HG02623 (cell line): ENCODE measurements around the gene ZNF865.
"Not testable (repeated sequence)": the region's sequence is repeated elsewhere in the genome, so short reads cannot be mapped to it uniquely, and the experiment has no call there.

Experiments
- ATAC-seq: cut with Tn5 transposase; IDR thresholded peaks from one replicate; pipeline ENCODE4 v1.9.1; 2021; ENCODE audit warnings: moderate library complexity; ENCODE audit not compliant: unreplicated experiment

Gene ZNF865

DNA sequence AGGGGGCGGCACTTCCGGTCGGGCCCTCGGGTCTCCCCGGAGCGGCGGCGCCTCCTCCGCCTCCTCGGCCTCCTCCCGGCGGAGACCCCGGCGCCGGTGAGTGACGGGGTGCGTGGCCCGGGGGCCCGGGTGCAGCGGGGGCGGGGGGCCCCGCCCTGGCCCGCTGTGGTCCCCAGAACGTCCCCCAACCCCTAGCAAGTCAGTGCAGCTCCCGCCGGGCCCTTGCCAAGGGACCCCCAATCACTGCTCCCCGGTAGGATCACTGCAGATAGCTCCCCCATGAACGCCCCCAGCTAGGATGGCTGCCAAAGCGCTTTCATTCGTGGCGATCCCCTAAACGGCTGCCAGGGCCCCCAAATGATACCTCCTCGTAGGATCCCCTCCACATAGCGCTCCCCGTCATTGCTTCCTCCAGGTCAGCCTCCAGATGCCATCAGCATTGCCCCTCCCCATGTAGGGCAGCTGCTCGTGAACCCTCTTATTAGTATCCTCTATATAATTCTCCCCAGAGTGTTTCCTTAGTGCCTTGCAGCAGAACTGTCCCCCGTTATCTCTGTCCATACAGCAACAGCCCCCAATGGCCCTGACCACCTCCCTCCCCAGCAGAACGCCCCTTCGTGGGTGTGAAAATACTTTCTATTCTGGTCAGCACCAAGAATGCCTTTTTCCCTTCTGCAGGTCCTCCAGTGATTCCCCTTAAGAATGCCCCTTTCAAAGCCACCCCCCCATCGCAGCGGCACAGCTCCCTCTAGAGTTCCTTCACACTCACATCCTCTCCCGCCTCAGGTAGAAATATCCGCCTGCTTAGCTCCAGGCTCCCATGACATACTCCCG is at the start of gene ZNF865:
ZNF865 (plus strand) TSS at position 11 of the 834 bp plus-strand sequence. CDS start 7,972 bp downstream, outside the sequence.
- no peak for ATAC-seq

- ATAC-seq = no peak
These were observed 45.8 kb upstream of the ZNF865 start for GRCh38 chr19:55559684-55560083.

GRCh38 chr19:55563261-55563690 is 42.2 kb upstream of the ZNF865 start:
- no peak for ATAC-seq

DNA sequence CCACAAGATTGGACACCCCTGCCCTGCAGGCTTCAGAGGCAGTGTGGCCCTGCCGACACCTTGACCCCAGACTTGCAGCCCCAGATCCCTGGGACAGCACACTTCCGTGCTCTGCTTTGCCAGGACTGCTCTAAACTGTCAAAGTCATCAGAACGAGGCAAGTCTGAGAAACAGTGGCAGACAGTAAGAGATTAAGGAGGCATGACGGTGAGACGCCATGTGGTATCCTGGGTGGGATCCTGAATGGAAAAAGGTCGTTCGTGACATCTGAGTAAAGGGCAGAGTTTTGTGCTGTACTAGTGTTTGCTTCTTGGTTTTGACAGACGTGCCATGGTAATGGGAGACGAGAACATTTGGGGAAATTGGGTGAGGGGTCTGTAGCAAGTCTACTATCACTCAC is 38.6 kb upstream of the ZNF865 start:
- ATAC-seq = no peak

GRCh38 chr19:55567708-55568328 is 37.6 kb upstream of the ZNF865 start:
- no peak for ATAC-seq

GRCh38 chr19:55569477-55569876 is 36.0 kb upstream of the ZNF865 start:
- ATAC-seq = not testable (repeated sequence)

- ATAC-seq = not testable (repeated sequence)
These were observed 31.5 kb upstream of the ZNF865 start for GRCh38 chr19:55573929-55574328.

DNA sequence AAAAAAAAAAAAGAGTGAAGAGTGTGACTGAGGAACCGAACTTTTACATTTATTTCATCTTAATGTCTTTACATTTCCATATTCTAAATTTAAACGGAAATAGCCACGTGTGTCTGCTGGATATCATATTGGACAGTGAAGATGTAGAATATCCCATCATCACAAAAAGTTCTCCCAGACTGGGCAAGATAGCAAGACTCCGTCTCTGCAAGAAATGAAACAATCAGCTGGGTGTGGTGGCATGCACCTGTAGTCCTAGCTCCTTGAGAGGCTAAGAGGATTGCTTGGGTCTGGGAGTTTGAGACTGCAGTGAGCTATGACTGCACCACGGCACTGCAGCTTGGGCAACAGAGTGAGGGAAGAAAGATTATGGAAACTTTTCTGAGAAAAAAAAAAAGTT is 28.7 kb upstream of the ZNF865 start:
- no peak for ATAC-seq

- no peak for ATAC-seq
These were observed 27.3 kb upstream of the ZNF865 start for GRCh38 chr19:55578031-55578760.

GRCh38 chr19:55578761-55579747 is 26.4 kb upstream of the ZNF865 start:
- no peak for ATAC-seq

DNA sequence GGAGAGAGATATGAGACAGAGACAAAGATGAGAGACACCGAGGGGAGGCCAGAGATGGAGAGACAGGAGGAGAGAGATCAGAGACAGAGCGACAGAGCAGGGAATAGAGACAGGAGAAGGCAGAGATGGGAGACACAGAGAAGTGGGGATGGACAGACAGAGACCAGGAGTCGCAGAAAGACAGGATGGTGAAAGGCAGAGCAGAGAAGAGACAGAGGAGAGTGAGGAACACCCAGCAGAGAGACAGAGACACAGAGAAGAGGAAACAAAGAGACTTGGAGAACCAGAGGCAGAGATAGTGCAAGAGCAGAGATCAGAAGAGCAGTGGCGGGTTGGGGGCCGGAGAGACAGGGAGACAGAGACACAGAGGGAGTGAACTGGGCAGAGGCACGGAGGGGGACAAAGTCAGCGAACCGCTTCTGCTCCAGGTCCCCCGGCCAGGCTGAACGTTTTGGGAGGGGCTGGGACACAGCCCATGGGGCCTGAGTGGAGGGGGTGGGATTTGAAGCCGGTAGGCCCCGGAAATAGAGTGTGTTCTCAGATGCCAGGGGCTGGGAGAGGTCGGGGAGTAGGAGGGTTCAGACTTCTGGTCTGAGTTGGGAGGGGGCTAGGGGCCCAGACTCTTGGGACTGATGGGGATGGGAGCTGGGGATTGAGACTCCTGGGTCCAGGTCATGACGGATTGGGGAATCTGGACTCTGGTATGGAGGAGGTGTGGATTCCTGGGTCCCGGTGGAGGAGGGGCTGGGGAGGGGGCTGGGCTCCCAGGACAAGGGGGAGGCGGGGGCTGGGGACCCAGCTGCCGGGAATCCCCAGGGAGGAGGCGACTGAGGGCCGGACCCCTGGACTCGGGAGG is 25.5 kb upstream of the ZNF865 start:
- ATAC-seq = no peak

- no peak for ATAC-seq
These were observed 24.8 kb upstream of the ZNF865 start, which contains the start of gene ZNF579 for GRCh38 chr19:55580628-55581144. Gene ZNF579, minus strand, starts transcription at chr19:55580848. Its CDS starts 1,209 bp downstream, at chr19:55579639.

GRCh38 chr19:55581145-55581822 is 24.2 kb upstream of the ZNF865 start:
- no peak for ATAC-seq

DNA sequence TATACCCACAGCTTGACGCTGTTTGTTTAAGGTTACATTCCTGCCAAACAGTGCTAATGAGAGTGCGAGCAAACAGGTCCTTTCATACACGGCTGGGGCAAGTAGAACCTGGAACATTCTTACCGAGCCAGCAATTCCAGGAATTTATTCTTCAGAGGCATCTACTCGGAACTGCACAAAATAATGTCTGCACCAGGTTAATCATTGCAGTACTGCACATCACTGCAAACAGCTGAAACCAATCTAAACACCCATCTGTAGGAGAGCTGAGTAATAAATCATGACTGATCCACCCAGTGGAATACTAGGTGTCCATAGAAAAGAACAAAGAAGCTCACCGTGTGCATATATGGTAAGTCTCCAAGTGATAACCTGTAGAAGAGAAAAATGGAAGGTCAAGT is 23.6 kb upstream of the ZNF865 start:
- no peak for ATAC-seq

DNA sequence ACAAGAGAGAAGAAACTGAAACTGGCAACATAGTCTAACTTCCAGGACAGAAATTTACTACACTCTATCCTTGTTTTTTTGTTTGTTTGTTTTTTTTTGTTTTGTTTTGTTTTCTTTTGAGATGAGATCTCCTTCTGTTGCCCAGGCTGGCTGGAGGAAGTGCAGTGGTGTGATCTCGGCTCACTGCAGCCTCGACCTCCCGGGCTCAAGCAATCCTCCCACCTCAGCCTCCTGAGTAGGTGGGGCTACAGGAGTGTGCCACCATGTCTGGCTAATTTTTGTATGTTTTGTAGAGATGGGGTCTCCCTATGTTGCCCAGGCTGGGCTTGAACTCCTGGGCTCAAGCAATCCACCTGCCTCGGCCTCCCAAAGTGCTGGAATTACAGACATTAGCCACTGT is 23.2 kb upstream of the ZNF865 start:
- not testable (repeated sequence) for ATAC-seq

GRCh38 chr19:55583897-55584296 is 21.6 kb upstream of the ZNF865 start:
- not testable (repeated sequence) for ATAC-seq

GRCh38 chr19:55584871-55585270 is 20.6 kb upstream of the ZNF865 start:
- no peak for ATAC-seq

- no peak for ATAC-seq
These were observed 19.6 kb upstream of the ZNF865 start for GRCh38 chr19:55585658-55586339.
